HG02678 (cell line): ENCODE results near the gene GPR37L1.

Experiments
- ATAC-seq: cut with Tn5 transposase; IDR thresholded peaks from one replicate; pipeline ENCODE4 v1.9.1; 2021; ENCODE audit warnings: mild to moderate bottlenecking, moderate library complexity; ENCODE audit not compliant: unreplicated experiment

Gene GPR37L1

GRCh38 chr1:202122639-202123335 lies at the start of gene GPR37L1:
TSS of gene GPR37L1 (plus strand) at chr1:202122917. CDS start at chr1:202122964, 47 bp downstream.
- ATAC-seq, result no peak

GRCh38 chr1:202073206-202073605 lies 49.5 kb upstream of the GPR37L1 start:
- no peak for ATAC-seq

GRCh38 chr1:202074985-202075384 lies 47.7 kb upstream of the GPR37L1 start:
- ATAC-seq, result no peak

GRCh38 chr1:202075389-202075788 lies 47.3 kb upstream of the GPR37L1 start:
- ATAC-seq, result no peak

GRCh38 chr1:202076050-202076511 lies 46.6 kb upstream of the GPR37L1 start:
- ATAC-seq, result no peak

GRCh38 chr1:202078241-202078640 lies 44.5 kb upstream of the GPR37L1 start:
- ATAC-seq, result no peak

- ATAC-seq, result no peak
These were observed 40.7 kb upstream of the GPR37L1 start for GRCh38 chr1:202081992-202082391.

GRCh38 chr1:202084791-202085681 lies 37.7 kb upstream of the GPR37L1 start:
- ATAC-seq, result no peak

- no peak for ATAC-seq
These were observed 36.9 kb upstream of the GPR37L1 start for GRCh38 chr1:202085682-202086373.

GRCh38 chr1:202086579-202087350 lies 36.0 kb upstream of the GPR37L1 start:
- no peak for ATAC-seq

- ATAC-seq, result no peak
These were observed 34.5 kb upstream of the GPR37L1 start for GRCh38 chr1:202088206-202088605.

GRCh38 chr1:202090994-202091393 lies 31.7 kb upstream of the GPR37L1 start:
- no peak for ATAC-seq

GRCh38 chr1:202093858-202094257 lies 28.9 kb upstream of the GPR37L1 start:
- no peak for ATAC-seq

- ATAC-seq, result no peak
These were observed 21.5 kb upstream of the GPR37L1 start for GRCh38 chr1:202101184-202101583.

GRCh38 chr1:202104073-202104472 lies 18.6 kb upstream of the GPR37L1 start:
- no peak for ATAC-seq

- ATAC-seq, result no peak
These were observed 17.0 kb upstream of the GPR37L1 start for GRCh38 chr1:202105571-202106339.

GRCh38 chr1:202106340-202107254 lies 16.1 kb upstream of the GPR37L1 start:
- no peak for ATAC-seq

GRCh38 chr1:202107321-202107761 lies 15.4 kb upstream of the GPR37L1 start:
- ATAC-seq, result no peak
